GM18519 (cell line): ENCODE measurements around the gene DIDO1.

ENCODE experiments used
- ATAC-seq: cut with Tn5 transposase; IDR thresholded peaks from one replicate; pipeline ENCODE4 v1.9.1; 2021; ENCODE audit warnings: mild to moderate bottlenecking, moderate library complexity; ENCODE audit not compliant: unreplicated experiment, low FRiP score

DIDO1 gene

GRCh38 chr20:62840244-62841197 lies 85.8 kb downstream of the DIDO1 start:
- no peak for ATAC-seq

- no peak for ATAC-seq
Observed at GRCh38 chr20:62839816-62840215, 86.5 kb downstream of the DIDO1 start.

- no peak for ATAC-seq
Observed at GRCh38 chr20:62839261-62839660, 87.0 kb downstream of the DIDO1 start.

- ATAC-seq, result no peak
Observed at GRCh38 chr20:62838128-62838891, 88.0 kb downstream of the DIDO1 start.

GRCh38 chr20:62837790-62838127 lies 88.5 kb downstream of the DIDO1 start:
- no peak for ATAC-seq

GRCh38 chr20:62836967-62837490 lies 89.3 kb downstream of the DIDO1 start:
- ATAC-seq, result no peak

- no peak for ATAC-seq
Observed at GRCh38 chr20:62835931-62836861, 90.1 kb downstream of the DIDO1 start.

- ATAC-seq, result no peak
Observed at GRCh38 chr20:62834967-62835730, 91.2 kb downstream of the DIDO1 start.

- ATAC-seq, result no peak
Observed at GRCh38 chr20:62832951-62833391, 93.3 kb downstream of the DIDO1 start.

GRCh38 chr20:62832212-62832922 lies 93.9 kb downstream of the DIDO1 start:
- ATAC-seq, result peak; percentile 48

- ATAC-seq, result no peak
Observed at GRCh38 chr20:62831854-62832211, 94.5 kb downstream of the DIDO1 start.

GRCh38 chr20:62831361-62831788 lies 94.9 kb downstream of the DIDO1 start:
- no peak for ATAC-seq

- ATAC-seq, result no peak
Observed at GRCh38 chr20:62830821-62831220, 95.5 kb downstream of the DIDO1 start.

- ATAC-seq, result no peak
Observed at GRCh38 chr20:62830251-62830650, 96.1 kb downstream of the DIDO1 start.

- no peak for ATAC-seq
Observed at GRCh38 chr20:62829231-62830230, 96.8 kb downstream of the DIDO1 start.

GRCh38 chr20:62828511-62829230 lies 97.6 kb downstream of the DIDO1 start:
- ATAC-seq, result no peak

GRCh38 chr20:62828051-62828450 lies 98.3 kb downstream of the DIDO1 start:
- ATAC-seq, result no peak
